Esophagus squamous epithelium (tissue), 5 donors: ENCODE measurements around the gene GRIPAP1. TPM values are rescaled to one million over a fixed set of nuclear protein-coding genes. Genes with fewer than 3 reads are reported as not detected.
A peak's percentile ranks its signal among the peaks of the same experiment; 100 is the strongest.

Experiments used
- DNase-seq: peaks from one replicate; lab custom pipeline; 2025; lab: John Stamatoyannopoulos, UW
- H3K27ac ChIP-seq, 4 donors: fragments of 200-600 bp; sonication (generic); one replicate each; pipeline ENCODE4 v1.5.1; 2016 to 2019; ENCODE audit warnings: mild to moderate bottlenecking in 1 of 4
- H3K27me3 ChIP-seq, 4 donors: fragments of 200-600 bp; sonication (generic); 1 replicate in 3 of 4; 2 replicates in 1 of 4; pipeline versions ENCODE4 v1.5.1 to v1.6.0; 2017 to 2021; ENCODE audit warnings: antibody characterized with exemption in 1 of 4
- H3K36me3 ChIP-seq, 3 donors: fragments of 200-600 bp; sonication (generic); one replicate each; pipeline ENCODE4 v1.5.1; 2016 to 2019
- H3K4me1 ChIP-seq, 3 donors: fragments of 200-600 bp; sonication (generic); one replicate each; pipeline ENCODE4 v1.5.1; 2017 to 2019
- H3K4me3 ChIP-seq, 4 donors: fragments of 200-600 bp; sonication (generic); 1 replicate in 3 of 4; 2 replicates in 1 of 4; pipeline ENCODE4 v1.5.1; 2016 to 2019; ENCODE audit warnings: mild to moderate bottlenecking in 2 of 4, moderate library complexity in 1 of 4
- H3K9me3 ChIP-seq, 3 donors: fragments of 200-600 bp; sonication (generic); one replicate each; pipeline ENCODE4 v1.5.1; 2016 to 2019
- POLR2A ChIP-seq, 4 donors: fragments of 450-650 bp; IDR thresholded peaks; one replicate each; pipeline ENCODE4 v1.6.1; 2017; ENCODE audit warnings: antibody characterized with exemption in 4 of 4, mild to moderate bottlenecking in 4 of 4, moderate library complexity in 3 of 4
- WGBS, 2 donors: methylation state at CpG; one replicate each; pipeline ENCODE4 v1.1.5; 2018; 5-methylcytosine and 5-hydroxymethylcytosine counted together
- intact Hi-C: fragments of 100-400 bp; cut with DNase I; formaldehyde crosslinking; loops from one replicate; pipeline ENCODE4 v1.15.0; 2022
- total RNA-seq, 4 donors: library from RNA; depleted of rRNA; stranded (reverse); fragments of >200 nt; gene quantifications; one replicate each; pipeline ENCODE4 v1.1.0, GENCODE V29; 2016
- TF ChIP-seq, protein P1 (sequence below), 6 experiments: fragments of 450-650 bp in 4 of 6; fragments of 200-600 bp in 2 of 6; sonication (generic) in 2 of 6; IDR thresholded peaks; one replicate each; pipeline ENCODE4 v1.5.1; 2016 to 2019; ENCODE audit warnings: antibody characterized with exemption in 6 of 6, mild to moderate bottlenecking in 4 of 6, moderate library complexity in 4 of 6
- donor health status: DM: yes; HTN: yes; CAD: no.

The GRIPAP1 gene
- total RNA-seq, 4 donors from 2014 or later = 15.4 to 28.4 (median 22.9) TPM

- WGBS, 2 donors = 73% methylated on average over 3 of the region's 61 CpGs; no CpG with 5 or more reads in 1 of the 2 donors
These were observed 45.2 kb downstream of the GRIPAP1 start for GRCh38 chrX:48956728-48957414.

DNA sequence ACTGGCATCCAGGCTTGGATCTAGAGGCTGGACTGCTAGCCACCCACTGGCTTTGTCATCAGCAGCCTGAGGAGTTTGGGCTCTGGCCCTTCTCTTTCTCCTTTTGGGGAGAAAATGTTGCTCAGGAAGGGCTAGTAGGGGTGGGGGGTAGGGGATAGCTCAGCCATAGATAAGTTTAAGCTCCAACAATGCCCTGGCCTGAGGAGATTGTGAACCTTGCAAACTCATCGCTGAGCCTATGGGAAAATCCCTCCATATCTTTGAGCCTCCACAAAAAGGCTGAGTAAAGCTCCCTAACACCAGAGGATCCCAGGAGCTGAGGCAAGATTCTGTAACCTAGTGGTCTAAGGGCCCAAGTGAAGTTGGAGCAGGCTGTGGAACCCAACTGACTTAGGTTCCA, 53.5 kb downstream of the GRIPAP1 start:
- TF ChIP-seq, protein P1, sequence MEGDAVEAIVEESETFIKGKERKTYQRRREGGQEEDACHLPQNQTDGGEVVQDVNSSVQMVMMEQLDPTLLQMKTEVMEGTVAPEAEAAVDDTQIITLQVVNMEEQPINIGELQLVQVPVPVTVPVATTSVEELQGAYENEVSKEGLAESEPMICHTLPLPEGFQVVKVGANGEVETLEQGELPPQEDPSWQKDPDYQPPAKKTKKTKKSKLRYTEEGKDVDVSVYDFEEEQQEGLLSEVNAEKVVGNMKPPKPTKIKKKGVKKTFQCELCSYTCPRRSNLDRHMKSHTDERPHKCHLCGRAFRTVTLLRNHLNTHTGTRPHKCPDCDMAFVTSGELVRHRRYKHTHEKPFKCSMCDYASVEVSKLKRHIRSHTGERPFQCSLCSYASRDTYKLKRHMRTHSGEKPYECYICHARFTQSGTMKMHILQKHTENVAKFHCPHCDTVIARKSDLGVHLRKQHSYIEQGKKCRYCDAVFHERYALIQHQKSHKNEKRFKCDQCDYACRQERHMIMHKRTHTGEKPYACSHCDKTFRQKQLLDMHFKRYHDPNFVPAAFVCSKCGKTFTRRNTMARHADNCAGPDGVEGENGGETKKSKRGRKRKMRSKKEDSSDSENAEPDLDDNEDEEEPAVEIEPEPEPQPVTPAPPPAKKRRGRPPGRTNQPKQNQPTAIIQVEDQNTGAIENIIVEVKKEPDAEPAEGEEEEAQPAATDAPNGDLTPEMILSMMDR (IDR thresholded peaks at IDR 0.05) = no peak
- TF ChIP-seq POLR2A (IDR thresholded peaks at IDR 0.05) = no peak
- H3K27ac ChIP-seq = no peak overlapping the region
- peaks cover 0 to 17% (median 0%) of the 10 kb centered on the region in 3 donors for H3K36me3 ChIP-seq
- H3K4me3 ChIP-seq = no peak overlapping the region
- WGBS, 2 donors = no CpG with 5 or more reads among the region's 1 CpG
- intact Hi-C loops = no loop called here
- H3K27me3 ChIP-seq = no peaks in the 10 kb centered on the region
- DNase-seq = no peak
- no peaks in the 10 kb centered on the region for H3K9me3 ChIP-seq
- peaks cover 0 to 35% (median 7%) of the 10 kb centered on the region in 3 donors for H3K4me1 ChIP-seq

More at GRCh38 chrX:48956728-48957414, 45.2 kb downstream of the GRIPAP1 start:
- peak overlapping the region; percentile 91 to 96 (median 96) for H3K27ac ChIP-seq
- H3K9me3 ChIP-seq = no peaks in the 10 kb centered on the region
- TF ChIP-seq POLR2A (IDR thresholded peaks at IDR 0.05) = no peak
- TF ChIP-seq, protein P1 (IDR thresholded peaks at IDR 0.05) = no peak
- H3K36me3 ChIP-seq = peaks cover 0 to 22% (median 0%) of the 10 kb centered on the region in 3 donors
- H3K27me3 ChIP-seq = no peaks in the 10 kb centered on the region
- peaks cover 5 to 61% (median 30%) of the 10 kb centered on the region in 3 donors for H3K4me1 ChIP-seq
- no peak for DNase-seq
- intact Hi-C loops = no loop called here
- H3K4me3 ChIP-seq = peak overlapping the region; percentile 52 to 80 (median 64)

DNA sequence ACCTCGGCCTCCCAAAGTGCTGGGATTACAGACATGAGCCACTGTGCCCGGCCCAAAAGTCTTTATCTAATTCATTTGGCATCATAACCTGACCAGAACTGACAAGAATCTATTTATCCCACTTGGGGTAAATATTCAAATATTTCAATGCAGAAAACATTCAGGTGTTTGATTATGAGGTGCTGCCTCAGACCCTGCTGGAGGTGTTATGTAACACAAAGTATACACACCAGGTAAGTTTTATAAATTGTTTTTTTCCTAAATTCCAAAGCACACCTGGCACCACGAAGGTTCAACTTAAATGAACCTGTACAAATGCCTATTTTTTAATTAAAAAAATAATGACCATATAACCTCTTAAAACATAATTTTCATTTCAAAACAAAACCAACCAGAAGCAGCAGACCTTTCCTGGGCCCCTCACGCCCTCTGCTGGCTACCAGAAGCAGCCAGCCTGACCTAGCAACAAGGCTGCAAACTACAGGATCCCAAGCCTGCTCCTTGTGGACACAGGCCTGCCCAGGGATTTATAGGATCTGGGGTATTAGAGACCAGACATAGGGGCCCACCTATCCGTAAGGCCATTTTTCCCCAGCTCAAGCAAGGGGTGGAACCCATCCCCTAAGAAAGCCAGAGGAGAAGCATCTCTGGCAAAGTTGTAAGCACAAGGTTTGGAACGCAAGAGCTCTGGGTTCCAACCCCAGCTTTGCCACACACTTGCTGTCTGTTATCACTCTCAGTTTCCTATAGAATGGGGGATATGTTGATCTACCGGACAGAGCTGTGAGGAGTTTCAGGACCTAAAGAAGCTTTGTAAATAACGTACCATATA, 56.3 kb downstream of the GRIPAP1 start:
- Histone ChIP-seq H3K4me1 (peaks cover 0 to 16% (median 0%) of the 10 kb centered on the region in 3 donors), H3K27ac (no peak overlapping the region), H3K4me3 (no peak overlapping the region), H3K36me3 (peaks cover 0 to 22% (median 0%) of the 10 kb centered on the region in 3 donors), H3K27me3 (no peaks in the 10 kb centered on the region), H3K9me3 (no peaks in the 10 kb centered on the region)
- 51 to 54% methylated on average over 8 of the region's 8 CpGs for WGBS, 2 donors
- no peak for DNase-seq
- intact Hi-C loops = no loop called here
- TF ChIP-seq POLR2A (IDR thresholded peaks at IDR 0.05) = no peak
- TF ChIP-seq, protein P1 (IDR thresholded peaks at IDR 0.05) = peak; percentile 37 to 74 (median 54)

GRCh38 chrX:48942895-48943294, 59.2 kb downstream of the GRIPAP1 start:
- no peak for TF ChIP-seq POLR2A (IDR thresholded peaks at IDR 0.05)
- TF ChIP-seq, protein P1 (IDR thresholded peaks at IDR 0.05) = no peak
- Histone ChIP-seq H3K9me3 (no peaks in the 10 kb centered on the region), H3K27me3 (no peaks in the 10 kb centered on the region), H3K4me1 (peaks cover 0 to 38% (median 2%) of the 10 kb centered on the region in 3 donors), H3K4me3 (no peak overlapping the region), H3K36me3 (peaks cover 0 to 34% (median 0%) of the 10 kb centered on the region in 3 donors), H3K27ac (no peak overlapping the region)
- intact Hi-C loops = no loop called here
- 65 to 71% methylated on average over 1 to 2 of the region's 2 CpGs for WGBS, 2 donors
- DNase-seq = no peak
